GM19397 (cell line): ENCODE measurements around the gene TRMT5.

Experiments used
- ATAC-seq: cut with Tn5 transposase; IDR thresholded peaks from one replicate; pipeline ENCODE4 v1.9.1; 2021; ENCODE audit warnings: mild to moderate bottlenecking, moderate library complexity; ENCODE audit not compliant: unreplicated experiment

TRMT5 gene

GRCh38 chr14:60980811-60981632 is at the start of gene TRMT5, which contains the start of gene SLC38A6:
Gene TRMT5, minus strand, starts transcription at chr14:60981079. Its CDS starts 106 bp downstream, at chr14:60980973.
Gene SLC38A6, plus strand, starts transcription at chr14:60981245. Its CDS starts 33 bp downstream, at chr14:60981278.
- peak; percentile 85 for ATAC-seq

GRCh38 chr14:61026526-61026925 is 45.6 kb upstream of the TRMT5 start:
- no peak for ATAC-seq

- no peak for ATAC-seq
Observed at GRCh38 chr14:61025251-61026223, 44.7 kb upstream of the TRMT5 start.

- ATAC-seq = no peak
Observed at GRCh38 chr14:61019537-61019936, 38.7 kb upstream of the TRMT5 start.

- no peak for ATAC-seq
Observed at GRCh38 chr14:61003571-61003970, 22.7 kb upstream of the TRMT5 start.

GRCh38 chr14:60999536-60999935 is 18.7 kb upstream of the TRMT5 start:
- ATAC-seq = no peak

GRCh38 chr14:60998617-60999016 is 17.7 kb upstream of the TRMT5 start:
- ATAC-seq = no peak

- no peak for ATAC-seq
Observed at GRCh38 chr14:60989599-60989998, 8.7 kb upstream of the TRMT5 start.

- ATAC-seq = no peak
Observed at GRCh38 chr14:60986500-60986899, 5.6 kb upstream of the TRMT5 start.

- no peak for ATAC-seq
Observed at GRCh38 chr14:60984196-60984595, 3.3 kb upstream of the TRMT5 start.

- no peak for ATAC-seq
Observed at GRCh38 chr14:60981633-60982455, 965 bp upstream of the TRMT5 start.

GRCh38 chr14:60977847-60978246 is 3.0 kb downstream of the TRMT5 start:
- ATAC-seq = no peak

- no peak for ATAC-seq
Observed at GRCh38 chr14:60975551-60975950, 5.3 kb downstream of the TRMT5 start.

GRCh38 chr14:60974090-60974651 is 6.7 kb downstream of the TRMT5 start:
- no peak for ATAC-seq

GRCh38 chr14:60973070-60973469 is 7.8 kb downstream of the TRMT5 start:
- no peak for ATAC-seq

GRCh38 chr14:60972295-60972694 is 8.6 kb downstream of the TRMT5 start:
- ATAC-seq = no peak

- ATAC-seq = no peak
Observed at GRCh38 chr14:60971271-60971670, 9.6 kb downstream of the TRMT5 start.

GRCh38 chr14:60970146-60970545 is 10.7 kb downstream of the TRMT5 start:
- ATAC-seq = no peak

- ATAC-seq = no peak
Observed at GRCh38 chr14:60968671-60969070, 12.2 kb downstream of the TRMT5 start.

- ATAC-seq = no peak
Observed at GRCh38 chr14:60968099-60968498, 12.8 kb downstream of the TRMT5 start.
